ENCODE results near the gene PPP1R3G. TPM values are rescaled to one million over a fixed set of nuclear protein-coding genes. Genes with fewer than 3 reads are reported as not detected.
"Not testable (repeated sequence)": the region's sequence is repeated elsewhere in the genome, so short reads cannot be mapped to it uniquely, and the experiment has no call there.

The PPP1R3G gene
- total RNA-seq, 2 experiments from 2014 or later = 0.04 TPM; not detected in 1

GRCh38 chr6:5113096-5113495 is 28.0 kb downstream of the PPP1R3G start:
- POLR2A ChIA-PET = no interaction called here
- CTCF ChIA-PET = no interaction called here

- POLR2A ChIA-PET = no interaction called here
- CTCF ChIA-PET = no interaction called here
Observed at GRCh38 chr6:5115168-5115567, 30.0 kb downstream of the PPP1R3G start.

- POLR2A ChIA-PET = no interaction called here
- CTCF ChIA-PET = no interaction called here
Observed at GRCh38 chr6:5116243-5116991, 31.3 kb downstream of the PPP1R3G start.

GRCh38 chr6:5119090-5119951 is 34.2 kb downstream of the PPP1R3G start:
- CTCF ChIA-PET = interaction anchor here (0.7 kb wide), 1 partner anchor 10 kb away, joined by 3 read pairs; no protein-coding TSS in a partner anchor
- POLR2A ChIA-PET = interaction anchor here (0.8 kb wide), 1 partner anchor 13 kb away, joined by 3 read pairs; no protein-coding TSS in a partner anchor

- POLR2A ChIA-PET = no interaction called here
- CTCF ChIA-PET = interaction anchor here (0.7 kb wide), 1 partner anchor 9 kb away, joined by 3 read pairs; no protein-coding TSS in a partner anchor
Observed at GRCh38 chr6:5120011-5120410, 34.9 kb downstream of the PPP1R3G start.

GRCh38 chr6:5120543-5120942 is 35.4 kb downstream of the PPP1R3G start:
- POLR2A ChIA-PET, CTCF ChIA-PET: not testable (repeated sequence)

GRCh38 chr6:5121479-5121878 is 36.3 kb downstream of the PPP1R3G start:
- POLR2A ChIA-PET = no interaction called here
- CTCF ChIA-PET = no interaction called here

- ChIA-PET POLR2A (no interaction called here), CTCF (no interaction called here)
Observed at GRCh38 chr6:5121956-5122355, 36.8 kb downstream of the PPP1R3G start.

GRCh38 chr6:5122504-5123112 is 37.5 kb downstream of the PPP1R3G start:
- ChIA-PET POLR2A (no interaction called here), CTCF (no interaction called here)

- ChIA-PET CTCF (no interaction called here), POLR2A (no interaction called here)
Observed at GRCh38 chr6:5123296-5124143, 38.4 kb downstream of the PPP1R3G start.

- ChIA-PET CTCF (no interaction called here), POLR2A (no interaction called here)
Observed at GRCh38 chr6:5124526-5124925, 39.4 kb downstream of the PPP1R3G start.

GRCh38 chr6:5125152-5126006 is 40.2 kb downstream of the PPP1R3G start:
- CTCF ChIA-PET = no interaction called here

GRCh38 chr6:5126214-5126613 is 41.1 kb downstream of the PPP1R3G start:
- POLR2A ChIA-PET = no interaction called here
- CTCF ChIA-PET = no interaction called here

More at GRCh38 chr6:5125152-5126006, 40.2 kb downstream of the PPP1R3G start:
- POLR2A ChIA-PET = no interaction called here

GRCh38 chr6:5127106-5127687 is 42.1 kb downstream of the PPP1R3G start:
- ChIA-PET POLR2A (no interaction called here), CTCF (interaction anchor here (2.0 kb wide), 1 partner anchor 16 kb away, joined by 4 read pairs; no protein-coding TSS in a partner anchor)

GRCh38 chr6:5128351-5128750 is 43.2 kb downstream of the PPP1R3G start:
- ChIA-PET POLR2A (no interaction called here), CTCF (interaction anchor here (2.0 kb wide), 1 partner anchor 15 kb away, joined by 4 read pairs; no protein-coding TSS in a partner anchor)

- CTCF ChIA-PET = no interaction called here
- POLR2A ChIA-PET = no interaction called here
Observed at GRCh38 chr6:5130135-5130866, 45.2 kb downstream of the PPP1R3G start.

- POLR2A ChIA-PET = no interaction called here
- CTCF ChIA-PET = no interaction called here
Observed at GRCh38 chr6:5132731-5133130, 47.6 kb downstream of the PPP1R3G start.

- CTCF ChIA-PET = interaction anchor here (0.9 to 1.2 kb wide), 2 partner anchors 10 to 131 kb away, joined by 3 read pairs; partner anchors contain the start of gene RPP40
Observed at GRCh38 chr6:5133943-5134342, 48.8 kb downstream of the PPP1R3G start.

More at GRCh38 chr6:5133943-5134342, 48.8 kb downstream of the PPP1R3G start:
- POLR2A ChIA-PET = no interaction called here

Measured in activated CD8-positive, alpha-beta memory T cell treated with anti-CD3 and anti-CD28 coated beads for 36 hours (primary cell).